GM18499 (cell line): ENCODE data around the gene SDC3.
"Not testable (repeated sequence)": the region's sequence is repeated elsewhere in the genome, so short reads cannot be mapped to it uniquely, and the experiment has no call there.

Source experiments
- ATAC-seq: cut with Tn5 transposase; IDR thresholded peaks from one replicate; pipeline ENCODE4 v1.9.1; 2021; ENCODE audit warnings: moderate number of reproducible peaks; ENCODE audit not compliant: insufficient read depth, unreplicated experiment

The SDC3 gene

DNA sequence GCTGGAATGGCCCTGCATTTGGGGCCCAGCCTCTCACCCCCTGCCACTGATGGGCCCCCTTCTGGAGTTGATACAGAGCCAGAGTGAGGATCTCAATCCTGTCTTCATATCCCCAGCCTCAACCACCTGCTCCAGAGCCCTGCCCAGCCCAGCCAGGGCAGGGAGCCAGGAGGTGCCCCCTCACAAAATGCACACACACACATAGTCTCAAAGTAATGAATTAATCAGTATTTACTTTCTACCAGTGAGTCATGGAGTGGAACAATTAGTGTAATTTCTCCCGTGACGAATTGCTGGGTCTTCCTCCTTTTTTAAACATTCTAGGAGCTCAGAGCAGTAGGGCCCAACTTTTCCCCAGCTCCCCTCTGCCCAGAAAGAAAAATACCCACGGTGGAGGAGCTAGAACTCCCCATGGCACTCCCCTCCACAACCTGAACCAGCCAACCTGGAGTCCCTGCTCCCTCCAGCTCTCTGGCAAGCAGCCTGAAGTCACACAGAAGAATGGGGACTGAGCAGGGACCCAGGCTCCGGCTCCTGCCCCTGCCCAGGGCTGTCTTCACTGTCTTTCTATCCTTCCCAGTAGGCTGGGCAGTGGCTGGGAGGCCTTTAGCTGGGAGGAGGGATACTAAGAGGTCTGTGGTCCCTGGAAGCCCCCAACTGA, 29.3 kb downstream of the SDC3 start:
- no peak for ATAC-seq

DNA sequence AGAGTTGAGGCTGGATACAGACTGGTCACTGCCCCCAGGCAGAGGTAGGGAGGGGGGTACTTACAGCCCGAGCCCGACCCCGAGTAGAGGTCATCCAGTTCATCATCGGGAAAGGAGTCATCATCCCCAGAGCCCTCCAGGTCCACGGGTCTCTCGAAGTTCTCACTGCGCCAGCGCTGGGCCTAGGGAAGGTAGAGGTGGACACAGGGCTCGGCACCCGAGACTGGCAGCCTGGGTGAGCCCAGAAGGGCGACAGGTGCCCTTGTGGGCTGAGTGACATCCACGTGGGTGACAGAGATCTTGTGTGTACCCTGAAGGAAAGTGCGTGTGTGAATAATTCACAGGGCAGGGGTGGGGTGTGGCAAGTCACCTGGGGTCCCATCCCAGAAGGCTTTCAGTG, 30.0 kb downstream of the SDC3 start:
- ATAC-seq = no peak

DNA sequence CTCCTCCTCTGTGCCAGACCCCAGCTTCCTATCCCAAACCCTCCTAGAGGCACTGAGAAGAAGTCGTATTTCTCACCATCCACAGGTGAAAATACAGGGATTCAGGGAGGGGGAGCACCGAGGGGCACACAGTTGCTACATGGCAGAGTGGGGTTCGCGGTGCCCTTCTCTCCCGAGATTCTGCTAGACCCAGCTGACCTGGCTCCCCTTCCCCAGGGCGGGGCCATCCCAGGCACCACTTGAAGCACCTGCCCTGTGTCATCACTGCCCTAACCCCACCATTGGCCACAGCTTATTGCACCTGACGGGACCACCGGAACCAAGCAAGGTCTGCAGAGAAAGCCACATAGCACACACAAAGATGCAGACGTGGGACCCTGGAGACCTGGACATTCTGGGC, 30.5 kb downstream of the SDC3 start:
- ATAC-seq = no peak

DNA sequence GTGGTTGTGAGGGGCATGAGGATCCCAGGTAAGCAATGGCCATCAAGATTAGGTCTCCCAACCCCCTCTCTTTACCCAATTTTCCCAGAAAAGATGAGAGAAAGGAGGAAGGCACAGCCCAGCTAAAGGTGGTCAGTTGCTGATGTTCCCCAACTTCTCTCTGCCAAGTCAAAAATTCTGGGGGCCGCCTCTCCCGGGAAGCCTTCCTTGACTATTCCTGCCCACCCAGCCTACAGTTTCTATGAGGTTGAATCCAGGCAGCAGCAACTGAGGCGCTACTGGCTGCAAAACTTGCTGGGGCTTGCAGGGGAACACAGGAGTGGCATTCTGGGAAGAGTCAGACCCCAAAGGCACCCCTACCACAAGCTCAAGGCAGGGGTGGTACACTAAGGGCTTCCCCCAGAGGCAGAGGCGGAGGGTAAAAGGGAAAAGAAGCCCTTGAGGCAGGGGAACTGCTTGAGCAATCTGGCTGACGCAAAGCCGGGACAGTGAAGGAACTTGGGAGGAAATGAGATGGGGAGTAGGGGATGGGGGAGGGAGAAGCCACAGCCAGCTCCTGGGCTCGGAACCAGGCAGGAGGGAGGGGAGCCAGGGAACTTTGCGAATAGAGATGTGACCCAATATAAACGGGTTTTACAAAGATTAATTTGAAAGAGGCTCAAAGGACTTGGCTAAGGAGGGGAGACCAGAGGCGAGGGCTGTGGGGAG, 31.2 kb downstream of the SDC3 start:
- no peak for ATAC-seq

DNA sequence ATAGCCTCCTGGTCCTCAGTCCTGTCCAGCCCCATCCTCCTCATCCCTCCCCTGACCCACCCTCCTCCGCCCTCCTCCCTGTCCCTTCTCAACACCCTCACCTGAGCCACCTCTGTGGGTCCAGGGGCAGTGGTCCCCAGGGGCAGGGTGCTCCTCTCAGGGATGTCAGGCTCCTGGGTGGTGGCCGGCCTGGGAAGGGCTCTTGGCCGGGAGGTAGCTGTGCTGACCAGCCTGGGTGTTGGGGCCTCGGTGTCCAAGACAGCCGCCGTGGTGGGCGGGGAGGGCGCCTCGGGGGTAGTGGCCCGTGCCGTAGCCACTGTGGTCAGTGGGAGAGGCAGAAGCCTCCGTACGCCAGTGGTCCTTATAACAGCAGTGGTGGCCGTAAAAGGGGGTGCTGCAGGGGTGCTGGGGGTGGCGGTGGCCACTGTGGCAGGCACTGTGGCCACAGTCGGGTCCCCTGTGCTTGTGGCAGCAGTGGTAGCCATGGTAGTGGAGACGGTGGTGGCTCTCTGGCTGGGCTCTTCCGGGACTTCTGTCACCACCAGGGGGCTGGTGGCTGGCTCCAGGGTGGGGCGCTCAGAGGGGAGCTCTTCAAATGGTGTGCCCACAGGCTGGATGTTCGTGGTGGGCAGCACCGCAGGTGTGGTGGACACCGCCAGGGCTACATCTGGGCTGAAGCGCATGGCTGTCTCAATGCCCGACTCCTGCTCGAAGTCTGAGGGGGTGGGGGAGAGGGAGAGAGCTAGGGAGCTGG, 31.9 kb downstream of the SDC3 start:
- no peak for ATAC-seq

DNA sequence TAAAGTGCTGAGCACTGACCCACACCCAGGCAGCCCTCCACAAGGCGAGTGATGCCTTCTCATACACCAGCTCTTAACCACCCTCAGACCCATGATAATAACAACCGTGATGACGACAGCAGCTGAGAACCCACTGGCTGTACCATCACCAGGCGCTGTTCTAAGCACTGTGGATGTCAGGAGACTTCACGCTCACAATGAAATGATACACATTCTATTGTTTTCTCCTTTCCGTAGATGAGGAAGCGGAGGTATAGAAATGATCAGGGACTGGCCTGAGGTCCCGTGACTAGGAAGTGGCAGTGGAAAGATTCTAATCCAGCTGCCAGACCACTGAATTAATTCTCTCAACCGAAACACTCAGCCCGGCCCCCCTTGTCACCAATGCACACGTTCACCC, 32.6 kb downstream of the SDC3 start:
- no peak for ATAC-seq

DNA sequence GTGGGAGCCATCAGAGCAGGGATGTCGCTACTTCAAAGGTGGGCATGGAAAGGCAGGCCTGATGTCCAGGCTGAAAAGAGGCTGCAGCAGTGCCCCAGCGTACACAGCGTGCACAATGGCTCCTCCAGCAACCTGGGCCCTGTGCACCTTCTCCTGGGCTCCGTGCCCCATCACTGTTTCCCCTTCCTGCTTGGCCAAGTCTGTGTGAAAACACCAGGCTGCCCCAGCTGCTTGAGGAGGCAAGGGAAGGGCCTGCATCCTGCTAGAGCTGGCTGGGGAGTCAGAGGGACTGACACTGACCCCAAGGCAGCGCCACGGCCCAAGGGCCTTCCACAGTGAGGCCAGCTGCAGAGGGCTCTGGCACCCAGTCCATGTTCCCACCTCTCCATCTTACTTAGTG, 33.4 kb downstream of the SDC3 start:
- no peak for ATAC-seq

DNA sequence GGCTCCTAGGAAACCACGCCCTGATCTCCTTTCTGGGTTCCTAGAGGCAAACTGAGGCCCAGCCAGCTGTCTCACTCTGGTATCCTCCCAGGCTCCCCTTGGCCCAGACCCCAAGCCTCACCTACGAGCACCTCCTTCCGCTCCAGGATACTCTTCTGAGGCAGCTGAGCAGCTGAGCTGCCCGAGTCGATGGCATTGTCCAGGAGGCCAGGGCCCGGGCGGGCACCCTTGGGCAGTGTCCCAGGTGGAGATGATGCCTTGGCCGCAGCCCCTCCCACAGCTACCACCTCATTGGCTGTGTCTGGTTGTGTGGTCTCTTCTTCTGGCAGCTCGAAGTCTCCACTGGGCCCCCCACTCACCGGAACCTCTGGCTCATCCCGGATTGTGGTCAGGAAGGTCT, 34.4 kb downstream of the SDC3 start:
- no peak for ATAC-seq

DNA sequence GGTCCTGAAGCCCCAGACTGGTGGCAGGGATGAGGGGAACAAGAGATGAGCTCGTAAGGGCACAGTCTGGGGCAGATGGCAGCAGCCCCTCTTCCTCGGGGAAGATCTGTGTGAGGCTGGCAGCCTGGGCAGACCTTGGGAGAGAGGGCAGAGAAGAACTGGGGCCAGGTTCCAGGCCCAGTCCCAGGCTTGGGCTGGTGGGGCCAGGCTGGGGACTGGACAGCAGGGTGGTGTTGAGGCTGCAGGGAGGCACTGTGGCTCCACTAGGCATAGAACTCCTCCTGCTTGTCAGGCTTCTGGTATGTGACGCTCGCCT, 35.7 kb downstream of the SDC3 start:
- ATAC-seq = no peak

DNA sequence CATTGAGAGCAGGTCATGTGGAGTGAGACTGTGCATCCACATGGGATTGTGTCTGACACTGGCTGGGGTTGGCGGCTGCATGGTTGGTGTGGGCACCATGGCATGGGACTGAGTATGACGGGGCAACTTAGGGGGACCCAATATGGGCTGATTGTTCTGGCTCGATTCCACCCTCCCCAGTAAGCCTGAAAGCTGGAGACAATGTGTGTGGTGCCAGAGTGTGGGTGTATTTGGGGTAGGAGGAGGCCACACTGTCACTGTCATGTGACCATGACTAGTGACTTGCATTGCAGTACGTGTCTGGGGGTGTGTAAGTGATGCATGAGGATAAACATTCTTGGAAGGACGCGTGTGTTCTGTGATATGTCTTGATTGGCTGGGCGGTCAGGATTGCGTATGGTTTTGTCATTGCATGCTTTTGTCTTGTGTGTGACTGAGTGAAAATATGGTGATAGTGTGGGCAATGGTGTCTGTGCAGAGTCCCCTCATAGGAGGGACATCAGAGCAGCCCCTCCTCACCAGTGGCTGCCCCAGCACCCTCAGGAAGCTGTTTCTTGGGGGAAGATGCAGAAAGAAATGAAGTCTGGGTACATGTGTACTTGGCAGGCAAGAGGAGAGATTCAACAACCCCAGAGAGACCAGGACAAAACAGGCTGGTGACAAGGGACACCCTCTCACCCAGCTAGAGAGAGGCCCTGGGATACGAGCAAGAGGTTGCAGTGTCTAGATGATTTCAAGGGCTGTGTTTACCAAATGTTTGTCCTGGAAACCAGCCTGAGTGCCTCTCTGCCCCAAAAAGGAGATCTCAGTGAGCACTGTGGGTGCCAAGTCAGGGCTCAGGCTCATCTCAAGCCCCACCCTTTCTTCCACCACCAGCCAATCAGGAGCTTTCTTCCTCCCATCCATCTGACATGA, 36.3 kb downstream of the SDC3 start:
- ATAC-seq = no peak

DNA sequence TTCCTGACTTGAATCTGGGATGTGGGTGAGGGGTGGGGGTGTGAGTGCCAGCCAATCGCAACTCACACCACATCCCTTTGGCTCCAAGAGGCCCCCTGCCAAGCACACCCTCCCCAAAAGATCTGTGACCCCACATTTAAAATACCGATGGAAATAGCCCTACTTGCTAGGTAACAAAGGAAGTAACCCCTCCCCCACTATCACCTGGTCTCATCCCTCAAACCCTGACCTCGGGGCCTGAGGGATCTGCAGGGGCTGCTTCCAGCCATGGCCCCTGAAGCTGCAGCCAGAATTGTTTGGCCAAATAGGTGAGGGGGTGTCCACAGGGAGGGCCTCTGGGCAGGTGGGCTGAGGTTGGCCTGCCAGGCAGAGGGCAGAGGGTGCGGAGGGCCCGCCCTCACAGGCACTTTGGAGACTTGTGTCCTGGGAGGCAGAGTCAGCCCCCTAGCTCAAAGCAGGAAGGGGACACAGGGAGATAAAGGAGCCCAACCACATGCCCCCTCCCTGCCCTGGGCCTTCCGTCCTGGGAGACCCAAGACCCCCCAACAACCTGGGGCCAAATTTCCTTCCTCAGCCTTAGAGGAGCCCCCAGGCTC, 37.2 kb downstream of the SDC3 start:
- no peak for ATAC-seq

DNA sequence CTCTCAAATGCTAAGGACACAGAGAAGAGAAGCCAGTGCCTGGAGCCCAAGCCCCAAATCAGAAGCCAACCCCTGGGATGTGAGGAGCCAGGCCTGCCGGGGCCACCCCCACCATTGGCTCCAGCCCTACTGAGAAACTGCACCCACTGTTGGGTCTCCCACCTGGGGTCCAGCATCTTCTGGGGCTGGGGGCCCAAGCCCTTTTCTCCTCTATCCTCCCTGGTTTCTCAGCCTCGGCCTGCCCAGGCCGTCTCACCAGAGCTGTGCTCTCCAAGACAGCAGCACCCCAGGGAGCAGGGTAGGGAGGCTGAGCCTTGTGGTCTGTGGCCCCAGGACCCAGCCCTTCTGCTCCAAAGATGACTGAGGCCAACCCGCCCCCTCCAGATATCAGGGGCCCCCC, 37.9 kb downstream of the SDC3 start:
- no peak for ATAC-seq

DNA sequence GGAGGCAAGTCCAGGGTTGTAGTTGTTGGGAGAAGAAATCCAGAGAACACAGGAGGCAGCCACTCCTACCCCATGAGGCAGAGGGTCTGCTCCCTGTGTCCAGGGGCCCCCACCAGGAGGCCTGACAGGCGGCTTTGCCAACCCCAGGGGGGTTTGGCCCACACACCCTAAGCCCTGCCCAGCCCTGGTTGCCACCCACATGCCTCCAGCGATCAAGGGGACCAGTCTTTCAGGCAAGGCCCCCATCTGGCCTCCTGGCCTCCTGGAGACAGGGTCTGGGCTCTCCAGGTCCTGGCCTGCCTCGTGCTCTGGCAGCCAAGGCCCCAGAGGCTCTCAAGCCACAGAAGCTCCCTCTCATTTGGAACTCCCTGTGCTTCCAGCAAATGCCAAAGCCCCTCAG, 38.5 kb downstream of the SDC3 start:
- ATAC-seq = no peak

DNA sequence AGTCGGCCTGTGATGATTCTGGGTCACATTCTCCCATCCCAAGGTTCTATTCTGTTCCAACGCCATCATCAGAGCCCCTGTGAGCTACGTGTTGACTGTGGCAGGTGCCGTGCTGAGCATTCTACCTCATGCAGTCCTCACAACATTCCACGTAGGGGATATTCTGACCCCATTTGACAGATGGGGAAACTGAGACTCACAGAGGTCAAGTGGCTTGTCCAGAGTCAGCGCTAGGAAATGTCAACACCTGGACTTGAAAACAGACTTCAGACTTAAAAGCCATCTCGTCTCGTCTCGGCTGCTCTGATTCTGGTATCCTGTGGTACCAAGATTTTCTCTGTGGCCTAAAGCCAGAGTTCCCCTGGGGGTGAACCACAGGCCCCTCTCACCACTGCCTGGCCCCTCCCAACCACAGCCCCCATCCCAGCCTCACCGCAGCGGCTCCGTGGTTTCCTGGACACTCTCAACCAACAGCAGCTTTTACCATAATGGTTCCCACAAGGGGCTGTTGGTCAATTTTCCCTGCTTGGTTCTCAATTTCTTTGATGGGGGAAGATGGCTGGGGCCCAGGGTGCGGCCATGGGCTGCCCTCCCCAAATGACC, 39.6 kb downstream of the SDC3 start:
- no peak for ATAC-seq

DNA sequence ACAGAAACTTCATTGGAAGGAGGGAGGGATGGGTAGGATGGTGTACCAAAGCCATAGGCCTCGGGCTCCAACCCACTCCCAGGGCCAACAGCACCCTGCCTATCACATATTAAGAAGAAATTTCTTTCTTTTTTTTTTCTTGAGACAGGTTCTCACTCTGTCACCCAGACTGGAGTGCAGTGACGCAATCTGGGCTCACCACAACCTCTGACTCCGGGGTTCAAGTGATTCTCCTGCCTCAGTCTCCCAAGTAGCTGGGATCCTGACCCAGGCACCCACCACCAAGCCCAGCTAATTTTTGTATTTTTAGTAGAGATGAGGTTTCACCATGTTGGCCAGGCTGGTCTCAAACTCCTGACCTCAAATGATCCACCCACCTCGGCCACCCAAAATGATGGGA, 40.5 kb downstream of the SDC3 start:
- ATAC-seq = not testable (repeated sequence)

DNA sequence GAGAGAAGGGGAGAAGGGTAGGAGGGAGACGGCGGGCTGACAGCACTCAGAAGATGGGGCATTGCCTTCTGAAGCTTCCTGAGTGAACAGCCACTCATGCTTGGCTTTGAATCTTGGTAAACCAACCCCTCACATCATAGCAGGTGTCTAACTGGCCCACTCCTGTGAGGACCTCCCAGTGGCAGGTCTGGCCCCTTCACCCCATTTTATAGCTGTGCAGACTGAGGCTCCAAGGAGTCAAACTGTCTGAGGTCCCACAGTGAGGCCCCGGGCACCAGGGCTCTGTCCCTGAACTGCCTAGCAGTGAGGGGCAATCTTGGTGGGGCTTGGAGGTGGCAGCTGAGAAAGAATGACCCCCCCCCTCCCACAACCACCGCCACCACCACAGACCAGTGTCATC, 41.0 kb downstream of the SDC3 start:
- ATAC-seq = no peak

DNA sequence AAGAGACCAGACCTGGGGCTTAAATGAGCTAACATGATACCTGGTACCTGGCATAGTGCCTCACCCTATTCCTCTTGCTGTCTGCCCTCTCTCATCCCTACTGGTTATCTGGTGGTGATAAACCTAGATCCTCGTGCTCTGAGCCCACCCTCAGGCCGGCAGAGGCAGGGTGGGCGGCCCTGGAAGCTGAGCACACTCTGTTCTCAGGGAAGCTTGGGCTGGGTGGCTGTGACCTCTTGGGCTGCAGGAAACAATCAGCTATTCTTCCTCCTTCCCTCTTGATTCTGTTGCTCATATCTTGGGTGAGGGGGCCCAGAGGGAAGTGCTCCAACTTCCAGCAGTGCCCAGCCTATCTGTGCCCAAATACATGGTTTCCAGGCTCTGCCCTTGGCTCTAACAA, 42.0 kb downstream of the SDC3 start:
- ATAC-seq = no peak

DNA sequence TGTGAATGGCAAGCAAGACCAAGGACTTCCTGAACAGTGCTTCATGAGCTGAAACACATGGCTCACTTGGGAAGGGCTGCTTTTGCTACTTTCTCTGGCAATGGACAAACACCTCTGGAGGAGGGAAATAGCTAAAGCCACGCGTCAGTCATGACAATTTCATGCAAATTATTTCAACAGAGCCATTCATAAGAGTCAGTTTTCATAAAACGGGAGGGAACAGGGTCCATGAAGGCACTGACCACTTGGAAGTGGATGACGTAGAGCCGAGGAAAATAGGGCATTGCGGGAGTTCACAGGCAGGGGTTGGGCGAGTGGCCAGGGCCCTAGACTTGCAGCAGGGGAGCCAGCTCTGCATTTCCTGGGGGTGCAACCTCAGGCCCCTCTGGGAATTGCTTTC, 43.9 kb downstream of the SDC3 start:
- ATAC-seq = no peak

DNA sequence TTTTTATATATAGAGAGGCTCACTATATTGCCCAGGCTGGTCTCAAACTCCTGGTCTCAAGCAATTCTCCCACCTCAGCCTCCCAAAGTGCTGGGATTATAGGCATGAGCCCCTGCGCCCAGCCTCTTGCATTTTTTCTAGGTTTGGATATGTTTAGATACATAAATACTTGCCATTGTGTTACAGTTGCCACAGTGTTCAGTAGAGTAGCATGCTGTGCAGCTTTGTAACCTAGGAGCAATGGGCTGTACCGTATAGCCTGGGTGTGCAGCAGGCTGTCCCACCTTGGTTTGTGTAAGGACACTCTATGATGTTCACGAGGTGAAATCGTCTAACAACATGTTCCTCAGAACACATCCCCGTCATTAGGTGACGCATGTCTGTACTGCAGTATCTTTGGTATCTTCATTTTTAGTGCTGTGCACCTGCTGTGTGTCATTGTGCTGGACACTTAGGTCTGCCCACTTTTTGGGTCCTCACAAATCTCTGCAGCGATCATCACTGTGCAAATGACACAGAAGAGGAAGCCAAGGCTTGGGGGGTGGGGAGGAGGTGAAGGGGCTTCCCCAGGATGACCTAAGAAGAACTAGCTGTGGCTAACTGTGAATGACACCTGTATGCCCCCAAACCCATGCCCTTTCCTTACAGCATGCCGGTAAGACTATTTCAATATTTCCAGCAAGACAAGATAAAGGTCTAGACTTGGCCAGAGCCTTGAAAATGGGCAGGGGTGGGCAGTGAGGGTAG, 44.5 kb downstream of the SDC3 start:
- no peak for ATAC-seq
